Thoracic aorta (tissue), 2 donors: ENCODE data around the gene TCEA3. TPM values are rescaled to one million over a fixed set of nuclear protein-coding genes. Genes with fewer than 3 reads are reported as not detected.

Experiments
- ATAC-seq: fragments of 150-250 bp; one replicate; pipeline ENCODE4 v1.8.0; 2017; ENCODE audit warnings: low read depth; ENCODE audit not compliant: insufficient number of reproducible peaks, low FRiP score
- DNase-seq: peaks from one replicate; pipeline ENCODE4 v3.0.0-alpha.2; 2020; ENCODE audit warnings: low spot score
- H3K27ac ChIP-seq, 2 donors: fragments of 200-600 bp; sonication (generic); 1 replicate in 1 of 2; 2 replicates in 1 of 2; pipeline ENCODE4 v1.5.1; 2016; ENCODE audit warnings: mild to moderate bottlenecking in 2 of 2, moderate library complexity in 2 of 2
- H3K27me3 ChIP-seq: fragments of 200-600 bp; sonication (generic); replicated peaks from 2 replicates; pipeline ENCODE4 v1.6.0; 2016; ENCODE audit warnings: mild to moderate bottlenecking; ENCODE audit not compliant: insufficient read depth
- H3K36me3 ChIP-seq: fragments of 200-600 bp; sonication (generic); one replicate; pipeline ENCODE4 v1.5.1; 2016
- H3K4me1 ChIP-seq, 2 donors: fragments of 200-600 bp; sonication (generic); 1 replicate in 1 of 2; 2 replicates in 1 of 2; pipeline versions ENCODE4 v1.5.1 to v1.6.0; 2016; ENCODE audit warnings: low read depth in 2 of 2, mild to moderate bottlenecking in 1 of 2; ENCODE audit not compliant: control insufficient read depth in 1 of 2
- H3K4me3 ChIP-seq: fragments of 200-600 bp; sonication (generic); 2 replicates; pipeline ENCODE4 v1.5.1; 2016; ENCODE audit warnings: mild to moderate bottlenecking
- H3K9me3 ChIP-seq: fragments of 200-600 bp; sonication (generic); 2 replicates; pipeline ENCODE4 v1.5.1; 2016
- total RNA-seq, 2 donors: library from RNA; depleted of rRNA; stranded (reverse); fragments of >200 nt; gene quantifications; one replicate each; pipeline versions ENCODE4 v1.1.0 to v1.2.3, GENCODE V29; 2016
- TF ChIP-seq, protein P1 (sequence below): fragments of 200-600 bp; sonication (generic); IDR thresholded peaks from one replicate; pipeline ENCODE4 v1.5.1; 2019; ENCODE audit warnings: antibody characterized with exemption

The TCEA3 gene
- total RNA-seq, 2 donors from 2014 or later: 22.2 to 39.5 TPM

DNA sequence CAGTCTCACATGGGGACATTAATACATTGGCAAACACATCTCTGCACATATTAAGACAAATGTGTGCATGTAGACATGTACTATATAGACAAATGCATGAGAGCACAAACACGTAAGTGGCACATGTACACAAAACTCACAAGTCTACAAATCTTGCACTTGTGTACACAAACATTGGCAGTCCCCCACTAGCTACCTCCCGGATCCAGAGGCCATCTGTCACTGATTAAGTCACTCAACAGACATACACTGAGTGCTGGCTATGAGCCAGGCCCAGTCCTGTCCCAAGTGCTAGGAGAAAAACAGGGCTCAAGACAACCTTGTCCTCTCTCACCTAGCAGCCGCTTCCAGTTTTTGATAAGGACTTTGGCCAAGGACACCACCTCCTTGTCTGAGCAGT, 7.0 kb downstream of the TCEA3 start:
- Histone ChIP-seq H3K27me3 (no peaks in the 10 kb centered on the region), H3K27ac (no peak overlapping the region), H3K9me3 (no peaks in the 10 kb centered on the region), H3K36me3 (peaks cover 11% of the 10 kb centered on the region), H3K4me3 (no peak overlapping the region), H3K4me1 (peaks cover 9 to 15% of the 10 kb centered on the region in 2 donors)
- TF ChIP-seq, protein P1, sequence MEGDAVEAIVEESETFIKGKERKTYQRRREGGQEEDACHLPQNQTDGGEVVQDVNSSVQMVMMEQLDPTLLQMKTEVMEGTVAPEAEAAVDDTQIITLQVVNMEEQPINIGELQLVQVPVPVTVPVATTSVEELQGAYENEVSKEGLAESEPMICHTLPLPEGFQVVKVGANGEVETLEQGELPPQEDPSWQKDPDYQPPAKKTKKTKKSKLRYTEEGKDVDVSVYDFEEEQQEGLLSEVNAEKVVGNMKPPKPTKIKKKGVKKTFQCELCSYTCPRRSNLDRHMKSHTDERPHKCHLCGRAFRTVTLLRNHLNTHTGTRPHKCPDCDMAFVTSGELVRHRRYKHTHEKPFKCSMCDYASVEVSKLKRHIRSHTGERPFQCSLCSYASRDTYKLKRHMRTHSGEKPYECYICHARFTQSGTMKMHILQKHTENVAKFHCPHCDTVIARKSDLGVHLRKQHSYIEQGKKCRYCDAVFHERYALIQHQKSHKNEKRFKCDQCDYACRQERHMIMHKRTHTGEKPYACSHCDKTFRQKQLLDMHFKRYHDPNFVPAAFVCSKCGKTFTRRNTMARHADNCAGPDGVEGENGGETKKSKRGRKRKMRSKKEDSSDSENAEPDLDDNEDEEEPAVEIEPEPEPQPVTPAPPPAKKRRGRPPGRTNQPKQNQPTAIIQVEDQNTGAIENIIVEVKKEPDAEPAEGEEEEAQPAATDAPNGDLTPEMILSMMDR: no peak
- ATAC-seq (no peak), DNase-seq (no peak)

DNA sequence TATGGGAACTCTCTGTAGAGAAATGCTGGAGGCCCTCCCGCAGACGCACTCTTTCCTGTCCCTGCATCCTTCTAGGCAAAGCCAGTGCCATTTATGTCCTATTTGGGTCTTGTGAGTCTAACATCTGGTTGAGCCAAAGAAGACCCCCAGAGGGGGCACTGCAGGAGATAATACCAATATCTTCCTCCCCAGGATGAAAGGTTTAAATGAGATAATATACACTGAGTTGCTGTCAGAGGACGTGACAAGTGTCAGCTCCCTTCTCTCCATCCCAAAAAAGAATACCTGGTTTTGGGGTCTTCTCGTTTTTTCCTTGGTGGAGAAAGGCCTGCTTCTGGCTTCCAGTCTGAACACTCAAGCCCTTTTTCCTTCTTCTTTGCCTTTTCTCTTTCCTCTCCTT, 7.6 kb downstream of the TCEA3 start:
- ATAC-seq (no peak), DNase-seq (no peak)
- Histone ChIP-seq H3K27me3 (no peaks in the 10 kb centered on the region), H3K4me3 (no peak overlapping the region), H3K4me1 (peaks cover 6 to 15% of the 10 kb centered on the region in 2 donors), H3K9me3 (no peaks in the 10 kb centered on the region), H3K36me3 (peaks cover 11% of the 10 kb centered on the region), H3K27ac (no peak overlapping the region)
- TF ChIP-seq, protein P1: no peak

DNA sequence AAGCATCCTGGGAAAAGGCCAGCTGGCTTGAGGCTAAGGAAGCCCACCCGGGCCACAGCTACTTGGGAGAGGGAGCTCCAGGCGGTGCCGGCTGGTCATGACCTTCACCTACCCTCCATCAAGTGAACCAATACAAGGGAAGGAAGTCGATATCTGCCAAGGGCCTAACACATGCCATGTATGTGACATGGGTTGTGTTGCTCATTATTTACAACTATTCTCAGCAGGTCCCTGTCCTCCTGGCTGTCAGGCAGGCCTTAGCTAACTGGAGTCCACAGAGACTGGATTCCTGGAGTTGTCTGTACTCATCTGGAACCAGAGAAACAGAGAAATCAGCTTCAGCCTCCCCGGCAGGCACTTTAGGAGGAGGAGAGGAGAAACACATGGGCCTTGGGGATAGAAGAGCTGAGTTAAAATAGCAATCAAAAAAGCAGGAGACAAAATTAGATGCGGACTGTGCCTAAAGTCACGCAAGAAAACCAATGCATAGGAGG, 15.7 kb downstream of the TCEA3 start:
- no peak overlapping the region for H3K4me3 ChIP-seq
- peaks cover 9 to 29% of the 10 kb centered on the region in 2 donors for H3K4me1 ChIP-seq
- no peak for DNase-seq
- H3K9me3 ChIP-seq: no peaks in the 10 kb centered on the region
- no peak for ATAC-seq
- TF ChIP-seq, protein P1: no peak
- no peaks in the 10 kb centered on the region for H3K27me3 ChIP-seq
- H3K27ac ChIP-seq: no peak overlapping the region
- peaks cover 14% of the 10 kb centered on the region for H3K36me3 ChIP-seq

DNA sequence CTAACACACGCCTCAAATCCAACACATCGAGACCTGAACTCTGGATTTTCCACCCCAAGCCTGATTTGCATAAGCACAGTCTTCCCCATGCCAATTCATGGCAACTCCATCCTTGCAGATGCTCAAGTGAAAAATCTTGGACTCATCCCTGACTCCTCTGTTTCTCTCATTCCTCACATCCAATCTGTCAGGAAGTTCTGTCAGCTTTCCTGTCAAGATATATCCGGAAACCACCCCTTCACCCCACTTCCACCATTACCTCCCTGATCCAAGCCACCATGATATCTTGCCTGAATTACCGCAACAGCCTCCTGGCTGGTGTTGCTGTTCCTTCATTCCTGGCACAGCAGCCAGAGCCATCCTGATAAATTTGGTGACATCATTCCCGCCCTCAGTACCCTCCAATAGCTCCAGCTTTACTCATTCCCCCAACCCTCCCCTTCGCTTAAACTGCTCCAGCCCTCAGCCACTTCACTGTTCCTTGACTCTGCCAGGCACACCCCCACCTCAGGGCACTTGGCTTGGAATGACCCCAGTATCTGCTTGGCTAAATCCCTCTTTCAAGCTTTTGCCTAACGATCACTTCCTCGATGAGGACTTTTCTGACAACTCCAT, 17.4 kb downstream of the TCEA3 start:
- Histone ChIP-seq H3K9me3 (no peaks in the 10 kb centered on the region), H3K4me1 (peaks cover 18 to 40% of the 10 kb centered on the region in 2 donors), H3K4me3 (no peak overlapping the region), H3K36me3 (peaks cover 14% of the 10 kb centered on the region), H3K27me3 (no peaks in the 10 kb centered on the region), H3K27ac (no peak overlapping the region)
- DNase-seq (no peak), ATAC-seq (no peak)
- TF ChIP-seq, protein P1: no peak

DNA sequence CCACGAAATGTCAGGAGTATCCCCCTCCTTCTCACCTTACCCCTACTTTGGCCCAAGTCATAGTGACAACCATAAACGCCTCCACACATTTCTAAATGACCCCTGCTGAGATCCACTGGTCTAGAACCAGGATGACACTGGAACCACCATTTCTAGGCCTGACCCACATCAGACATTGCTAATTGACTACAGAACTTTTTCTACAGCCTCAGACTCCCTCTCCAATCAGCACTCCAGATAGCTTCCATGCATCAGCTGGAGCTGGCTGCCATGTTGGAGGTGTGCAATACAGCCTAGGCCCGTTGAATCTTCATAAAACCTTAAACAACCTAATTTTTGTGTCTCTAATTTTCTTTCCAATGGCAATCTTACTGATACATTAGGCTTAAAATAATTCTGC, 18.6 kb downstream of the TCEA3 start:
- Histone ChIP-seq H3K4me3 (no peak overlapping the region), H3K36me3 (peaks cover 14% of the 10 kb centered on the region), H3K4me1 (peaks cover 13 to 28% of the 10 kb centered on the region in 2 donors), H3K27me3 (no peaks in the 10 kb centered on the region), H3K27ac (no peak overlapping the region), H3K9me3 (no peaks in the 10 kb centered on the region)
- DNase-seq: no peak
- no peak for ATAC-seq
- TF ChIP-seq, protein P1: no peak
